ENCODE results near the gene PIK3CA. TPM values are rescaled to one million over a fixed set of nuclear protein-coding genes. Genes with fewer than 3 reads are reported as not detected.

Gene PIK3CA
- total and polyA plus RNA-seq, 9 donors, result 8.9 to 29.7 (median 20.2) TPM

GRCh38 chr3:179281825-179282224 lies 133.7 kb downstream of the PIK3CA start:
- no peak for DNase-seq
- intact Hi-C loops (cut with DNase I), result no loop called here
- no peaks in the 10 kb centered on the region for H3K9me3 ChIP-seq
- H3K27ac ChIP-seq, result no peak overlapping the region
- H3K4me1 ChIP-seq (ENCODE audit: insufficient read depth), result no peaks in the 10 kb centered on the region
- H3K36me3 ChIP-seq, result no peaks in the 10 kb centered on the region
- TF ChIP-seq EP300 (IDR thresholded peaks at IDR 0.05) (no peak), POLR2A (IDR thresholded peaks at IDR 0.05) (no peak), CTCF (IDR thresholded peaks at IDR 0.05) (no peak)
- 88 to 93% (median 92%) methylated on average over 3 of the region's 3 CpGs for WGBS, 3 donors
- no peaks in the 10 kb centered on the region for H3K27me3 ChIP-seq
- no peak overlapping the region for H3K4me3 ChIP-seq

- WGBS, 3 donors, result 76 to 86% (median 86%) methylated on average over 6 of the region's 6 CpGs
- Histone ChIP-seq H3K27ac (no peak overlapping the region), H3K27me3 (no peaks in the 10 kb centered on the region), H3K4me1 (ENCODE audit: insufficient read depth) (no peaks in the 10 kb centered on the region), H3K36me3 (no peaks in the 10 kb centered on the region), H3K4me3 (no peak overlapping the region), H3K9me3 (no peaks in the 10 kb centered on the region)
- TF ChIP-seq EP300 (IDR thresholded peaks at IDR 0.05), result no peak
- TF ChIP-seq POLR2A (IDR thresholded peaks at IDR 0.05), result no peak
- no peak for TF ChIP-seq CTCF (IDR thresholded peaks at IDR 0.05)
- no peak for DNase-seq
- intact Hi-C loops (cut with DNase I), result no loop called here
These were observed 138.2 kb downstream of the PIK3CA start for GRCh38 chr3:179286331-179286730.

GRCh38 chr3:179288845-179289244 lies 140.7 kb downstream of the PIK3CA start:
- intact Hi-C loops (cut with DNase I), result no loop called here
- Histone ChIP-seq H3K9me3 (no peaks in the 10 kb centered on the region), H3K4me1 (ENCODE audit: insufficient read depth) (no peaks in the 10 kb centered on the region), H3K27me3 (no peaks in the 10 kb centered on the region), H3K36me3 (no peaks in the 10 kb centered on the region), H3K4me3 (no peak overlapping the region), H3K27ac (no peak overlapping the region)
- TF ChIP-seq EP300 (IDR thresholded peaks at IDR 0.05) (no peak), CTCF (IDR thresholded peaks at IDR 0.05) (no peak), POLR2A (IDR thresholded peaks at IDR 0.05) (no peak)
- 40 to 72% (median 64%) methylated on average over 4 of the region's 4 CpGs for WGBS, 3 donors
- DNase-seq, result no peak

GRCh38 chr3:179289295-179289694 lies 141.1 kb downstream of the PIK3CA start:
- TF ChIP-seq CTCF (IDR thresholded peaks at IDR 0.05), result no peak
- TF ChIP-seq EP300 (IDR thresholded peaks at IDR 0.05), result no peak
- no peak for TF ChIP-seq POLR2A (IDR thresholded peaks at IDR 0.05)
- Histone ChIP-seq H3K27me3 (no peaks in the 10 kb centered on the region), H3K27ac (no peak overlapping the region), H3K9me3 (no peaks in the 10 kb centered on the region), H3K4me1 (ENCODE audit: insufficient read depth) (no peaks in the 10 kb centered on the region), H3K36me3 (no peaks in the 10 kb centered on the region), H3K4me3 (no peak overlapping the region)
- no peak for DNase-seq
- WGBS, 3 donors, result 55 to 68% (median 65%) methylated on average over 3 of the region's 3 CpGs
- intact Hi-C loops (cut with DNase I), result no loop called here

Small RNA genes within 50 kb of the gene (small RNA-seq; reads per million reads assigned to genes)
- not detected for gene RF00402

Other genes starting within 250 kb of the PIK3CA start
- 10 to 100 TPM in 5 of 7 donors, 1 to 10 TPM in 2; 6.7 to 15.4 (median 14.0) TPM for gene ZMAT3, start 76.5 kb upstream of the PIK3CA start, total RNA-seq
- gene ZMAT3, start 76.5 kb upstream of the PIK3CA start, polyA plus RNA-seq, result 1 to 10 TPM; 1.4 to 6.6 TPM
- 1 to 10 TPM in 5 of 7 donors, under 1 TPM in 2; 0.57 to 2.8 (median 1.6) TPM for gene KCNMB3, start 102.8 kb downstream of the PIK3CA start, total RNA-seq
- gene KCNMB3, start 102.8 kb downstream of the PIK3CA start, polyA plus RNA-seq, result 1 to 10 TPM; 1.7 TPM
- 10 to 100 TPM; 32.9 to 45.2 (median 38.3) TPM for gene ZNF639, start 174.7 kb downstream of the PIK3CA start, total RNA-seq
- gene ZNF639, start 174.7 kb downstream of the PIK3CA start, polyA plus RNA-seq, result 10 to 100 TPM; 32.7 to 37.3 TPM
- 10 to 100 TPM; 35.4 to 49.8 (median 39.6) TPM for gene MFN1, start 199.4 kb downstream of the PIK3CA start, total RNA-seq
- gene MFN1, start 199.4 kb downstream of the PIK3CA start, polyA plus RNA-seq, result 10 to 100 TPM; 11.8 to 20.2 TPM

All from ovary (tissue), 9 donors.